ENCODE measurements around the gene SYNE2.

Gene SYNE2

GRCh38 chr14:64053694-64054669 is 201.2 kb downstream of the SYNE2 start:
- no peaks in the 10 kb centered on the region for H3K9me3 ChIP-seq (ENCODE audit: control insufficient read depth, low read length)
- H3K36me3 ChIP-seq (ENCODE audit: control insufficient read depth, insufficient read depth, low read length), result peaks cover 47% of the 10 kb centered on the region
- no peak overlapping the region for H3K27ac ChIP-seq (ENCODE audit: insufficient read depth, low read length, poor library complexity, severe bottlenecking)
- H3K4me3 ChIP-seq (ENCODE audit: insufficient read depth, low read depth, low read length, poor library complexity, severe bottlenecking), result no peak overlapping the region
- no peaks in the 10 kb centered on the region for H3K27me3 ChIP-seq (replicated peaks; ENCODE audit: control insufficient read depth, insufficient read depth, low read length, poor library complexity, severe bottlenecking)
- no peak for DNase-seq
- H3K4me1 ChIP-seq (ENCODE audit: control insufficient read depth, insufficient read depth, low read length, poor library complexity, severe bottlenecking), result no peaks in the 10 kb centered on the region

- Histone ChIP-seq H3K27me3 (replicated peaks; ENCODE audit: control insufficient read depth, insufficient read depth, low read length, poor library complexity, severe bottlenecking) (no peaks in the 10 kb centered on the region), H3K27ac (ENCODE audit: insufficient read depth, low read length, poor library complexity, severe bottlenecking) (no peak overlapping the region)
- no peak for DNase-seq
Measured at GRCh38 chr14:64059454-64060198, 206.8 kb downstream of the SYNE2 start.

GRCh38 chr14:64060199-64060545 is 207.4 kb downstream of the SYNE2 start:
- H3K36me3 ChIP-seq (ENCODE audit: control insufficient read depth, insufficient read depth, low read length), result peaks cover 24% of the 10 kb centered on the region
- no peaks in the 10 kb centered on the region for H3K27me3 ChIP-seq (replicated peaks; ENCODE audit: control insufficient read depth, insufficient read depth, low read length, poor library complexity, severe bottlenecking)
- H3K4me3 ChIP-seq (ENCODE audit: insufficient read depth, low read depth, low read length, poor library complexity, severe bottlenecking), result no peak overlapping the region
- no peak overlapping the region for H3K27ac ChIP-seq (ENCODE audit: insufficient read depth, low read length, poor library complexity, severe bottlenecking)
- no peak for DNase-seq
- no peaks in the 10 kb centered on the region for H3K4me1 ChIP-seq (ENCODE audit: control insufficient read depth, insufficient read depth, low read length, poor library complexity, severe bottlenecking)
- no peaks in the 10 kb centered on the region for H3K9me3 ChIP-seq (ENCODE audit: control insufficient read depth, low read length)

More at GRCh38 chr14:64059454-64060198, 206.8 kb downstream of the SYNE2 start:
- Histone ChIP-seq H3K36me3 (ENCODE audit: control insufficient read depth, insufficient read depth, low read length) (peaks cover 22% of the 10 kb centered on the region), H3K4me3 (ENCODE audit: insufficient read depth, low read depth, low read length, poor library complexity, severe bottlenecking) (no peak overlapping the region), H3K9me3 (ENCODE audit: control insufficient read depth, low read length) (no peaks in the 10 kb centered on the region), H3K4me1 (ENCODE audit: control insufficient read depth, insufficient read depth, low read length, poor library complexity, severe bottlenecking) (no peaks in the 10 kb centered on the region)

- Histone ChIP-seq H3K36me3 (ENCODE audit: control insufficient read depth, insufficient read depth, low read length) (peaks cover 29% of the 10 kb centered on the region), H3K27me3 (replicated peaks; ENCODE audit: control insufficient read depth, insufficient read depth, low read length, poor library complexity, severe bottlenecking) (no peaks in the 10 kb centered on the region), H3K27ac (ENCODE audit: insufficient read depth, low read length, poor library complexity, severe bottlenecking) (no peak overlapping the region), H3K4me1 (ENCODE audit: control insufficient read depth, insufficient read depth, low read length, poor library complexity, severe bottlenecking) (no peaks in the 10 kb centered on the region), H3K4me3 (ENCODE audit: insufficient read depth, low read depth, low read length, poor library complexity, severe bottlenecking) (no peak overlapping the region), H3K9me3 (ENCODE audit: control insufficient read depth, low read length) (no peaks in the 10 kb centered on the region)
- no peak for DNase-seq
Measured at GRCh38 chr14:64060648-64061096, 207.9 kb downstream of the SYNE2 start.

- no peak overlapping the region for H3K4me3 ChIP-seq (ENCODE audit: insufficient read depth, low read depth, low read length, poor library complexity, severe bottlenecking)
- no peak overlapping the region for H3K27ac ChIP-seq (ENCODE audit: insufficient read depth, low read length, poor library complexity, severe bottlenecking)
- peaks cover 30% of the 10 kb centered on the region for H3K36me3 ChIP-seq (ENCODE audit: control insufficient read depth, insufficient read depth, low read length)
- H3K27me3 ChIP-seq (replicated peaks; ENCODE audit: control insufficient read depth, insufficient read depth, low read length, poor library complexity, severe bottlenecking), result no peaks in the 10 kb centered on the region
- no peak for DNase-seq
- H3K4me1 ChIP-seq (ENCODE audit: control insufficient read depth, insufficient read depth, low read length, poor library complexity, severe bottlenecking), result no peaks in the 10 kb centered on the region
- H3K9me3 ChIP-seq (ENCODE audit: control insufficient read depth, low read length), result no peaks in the 10 kb centered on the region
Measured at GRCh38 chr14:64061115-64061514, 208.3 kb downstream of the SYNE2 start.

- Histone ChIP-seq H3K4me1 (ENCODE audit: control insufficient read depth, insufficient read depth, low read length, poor library complexity, severe bottlenecking) (no peaks in the 10 kb centered on the region), H3K9me3 (ENCODE audit: control insufficient read depth, low read length) (no peaks in the 10 kb centered on the region), H3K27me3 (replicated peaks; ENCODE audit: control insufficient read depth, insufficient read depth, low read length, poor library complexity, severe bottlenecking) (no peaks in the 10 kb centered on the region), H3K27ac (ENCODE audit: insufficient read depth, low read length, poor library complexity, severe bottlenecking) (no peak overlapping the region), H3K36me3 (ENCODE audit: control insufficient read depth, insufficient read depth, low read length) (peaks cover 36% of the 10 kb centered on the region), H3K4me3 (ENCODE audit: insufficient read depth, low read depth, low read length, poor library complexity, severe bottlenecking) (no peak overlapping the region)
- DNase-seq, result no peak
Measured at GRCh38 chr14:64061706-64062105, 208.9 kb downstream of the SYNE2 start.

- no peaks in the 10 kb centered on the region for H3K9me3 ChIP-seq (ENCODE audit: control insufficient read depth, low read length)
- H3K4me3 ChIP-seq (ENCODE audit: insufficient read depth, low read depth, low read length, poor library complexity, severe bottlenecking), result no peak overlapping the region
- H3K4me1 ChIP-seq (ENCODE audit: control insufficient read depth, insufficient read depth, low read length, poor library complexity, severe bottlenecking), result no peaks in the 10 kb centered on the region
- H3K27ac ChIP-seq (ENCODE audit: insufficient read depth, low read length, poor library complexity, severe bottlenecking), result no peak overlapping the region
- H3K27me3 ChIP-seq (replicated peaks; ENCODE audit: control insufficient read depth, insufficient read depth, low read length, poor library complexity, severe bottlenecking), result no peaks in the 10 kb centered on the region
- peaks cover 36% of the 10 kb centered on the region for H3K36me3 ChIP-seq (ENCODE audit: control insufficient read depth, insufficient read depth, low read length)
- no peak for DNase-seq
Measured at GRCh38 chr14:64062381-64063115, 209.7 kb downstream of the SYNE2 start.

- Histone ChIP-seq H3K4me1 (ENCODE audit: control insufficient read depth, insufficient read depth, low read length, poor library complexity, severe bottlenecking) (no peaks in the 10 kb centered on the region), H3K36me3 (ENCODE audit: control insufficient read depth, insufficient read depth, low read length) (peaks cover 39% of the 10 kb centered on the region), H3K27ac (ENCODE audit: insufficient read depth, low read length, poor library complexity, severe bottlenecking) (no peak overlapping the region), H3K27me3 (replicated peaks; ENCODE audit: control insufficient read depth, insufficient read depth, low read length, poor library complexity, severe bottlenecking) (no peaks in the 10 kb centered on the region), H3K9me3 (ENCODE audit: control insufficient read depth, low read length) (no peaks in the 10 kb centered on the region), H3K4me3 (ENCODE audit: insufficient read depth, low read depth, low read length, poor library complexity, severe bottlenecking) (no peak overlapping the region)
- no peak for DNase-seq
Measured at GRCh38 chr14:64064447-64064846, 211.6 kb downstream of the SYNE2 start.

- DNase-seq, result no peak
- Histone ChIP-seq H3K4me1 (ENCODE audit: control insufficient read depth, insufficient read depth, low read length, poor library complexity, severe bottlenecking) (no peaks in the 10 kb centered on the region), H3K36me3 (ENCODE audit: control insufficient read depth, insufficient read depth, low read length) (peaks cover 67% of the 10 kb centered on the region), H3K4me3 (ENCODE audit: insufficient read depth, low read depth, low read length, poor library complexity, severe bottlenecking) (no peak overlapping the region), H3K27me3 (replicated peaks; ENCODE audit: control insufficient read depth, insufficient read depth, low read length, poor library complexity, severe bottlenecking) (no peaks in the 10 kb centered on the region), H3K9me3 (ENCODE audit: control insufficient read depth, low read length) (no peaks in the 10 kb centered on the region), H3K27ac (ENCODE audit: insufficient read depth, low read length, poor library complexity, severe bottlenecking) (no peak overlapping the region)
Measured at GRCh38 chr14:64069634-64070359, 217.0 kb downstream of the SYNE2 start.

Data from effector memory CD4-positive, alpha-beta T cell (primary cell).